Ascending aorta (tissue), 2 donors: Measurements from ENCODE around the gene PTPRG. TPM values are rescaled to one million over a fixed set of nuclear protein-coding genes. Genes with fewer than 3 reads are reported as not detected.

Source experiments
- DNase-seq, 2 donors: peaks; one replicate each; pipeline ENCODE4 v3.0.0-alpha.2; 2019; ENCODE audit warnings: low spot score in 2 of 2
- H3K27ac ChIP-seq, 2 donors: fragments of 200-600 bp; sonication (generic); one replicate each; pipeline ENCODE4 v1.5.1; 2016 to 2017; ENCODE audit warnings: mild to moderate bottlenecking in 1 of 2
- H3K27me3 ChIP-seq: fragments of 200-600 bp; sonication (generic); one replicate; pipeline ENCODE4 v1.5.1; 2017
- H3K36me3 ChIP-seq, 2 donors: fragments of 200-600 bp; sonication (generic); one replicate each; pipeline ENCODE4 v1.5.1; 2016
- H3K4me1 ChIP-seq, 2 donors: fragments of 200-600 bp; sonication (generic); one replicate each; pipeline ENCODE4 v1.5.1; 2016 to 2017; ENCODE audit warnings: mild to moderate bottlenecking in 1 of 2
- H3K4me3 ChIP-seq, 2 donors: fragments of 200-600 bp; sonication (generic); one replicate each; pipeline ENCODE4 v1.5.1; 2016 to 2017; ENCODE audit warnings: mild to moderate bottlenecking in 1 of 2
- H3K9me3 ChIP-seq, 2 donors: fragments of 200-600 bp; sonication (generic); one replicate each; pipeline ENCODE4 v1.5.1; 2016
- CTCF ChIP-seq, 3 experiments: fragments of 200-600 bp in 2 of 3; fragments of 450-650 bp in 1 of 3; sonication (generic) in 2 of 3; IDR thresholded peaks; one replicate each; pipeline ENCODE4 v1.5.1; 2016 to 2019; ENCODE audit warnings: antibody characterized with exemption in 3 of 3, mild to moderate bottlenecking in 1 of 3, moderate library complexity in 1 of 3
- intact Hi-C: fragments of 100-400 bp; cut with DNase I; formaldehyde crosslinking; loops from one replicate; pipeline ENCODE4 v1.15.1; 2023
- total RNA-seq: library from RNA; depleted of rRNA; stranded (reverse); fragments of >200 nt; gene quantifications from one replicate; pipeline ENCODE4 v1.1.0, GENCODE V29; 2016

PTPRG gene
- total RNA-seq, 1 donor from 2014 or later: 129 TPM

DNA sequence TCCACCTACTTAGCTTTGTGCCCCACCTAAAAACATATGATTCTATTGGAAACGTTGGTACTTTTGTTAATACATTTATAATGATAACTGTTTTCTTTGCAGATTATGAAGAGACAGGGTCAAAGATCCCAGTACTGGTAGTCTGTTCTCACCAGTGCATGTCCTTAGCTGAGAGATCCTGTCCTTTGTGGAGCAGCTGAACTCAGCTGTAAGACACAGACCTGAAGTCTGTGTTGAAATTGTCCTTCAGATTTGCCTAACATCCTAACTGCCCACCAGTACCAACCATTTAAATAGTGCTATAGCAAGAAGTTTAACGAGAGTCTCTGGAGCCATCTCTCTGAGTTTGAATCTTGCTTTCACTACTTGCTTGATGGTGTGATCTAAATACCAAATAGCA lies 413.3 kb downstream of the PTPRG start:
- H3K9me3 ChIP-seq: no peaks in the 10 kb centered on the region
- H3K36me3 ChIP-seq: no peaks in the 10 kb centered on the region
- no peak for DNase-seq
- no peak for TF ChIP-seq CTCF (IDR thresholded peaks at IDR 0.05)
- no peaks in the 10 kb centered on the region for H3K27me3 ChIP-seq
- H3K27ac ChIP-seq: no peak overlapping the region
- H3K4me3 ChIP-seq: no peak overlapping the region
- intact Hi-C loops: no loop called here
- peaks cover 0 to 8% of the 10 kb centered on the region in 2 donors for H3K4me1 ChIP-seq

- H3K36me3 ChIP-seq: no peaks in the 10 kb centered on the region
- DNase-seq: no peak
- intact Hi-C loops: no loop called here
- no peak for TF ChIP-seq CTCF (IDR thresholded peaks at IDR 0.05)
- peaks cover 0 to 8% of the 10 kb centered on the region in 2 donors for H3K4me1 ChIP-seq
- no peaks in the 10 kb centered on the region for H3K27me3 ChIP-seq
- no peaks in the 10 kb centered on the region for H3K9me3 ChIP-seq
- H3K4me3 ChIP-seq: no peak overlapping the region
- no peak overlapping the region for H3K27ac ChIP-seq
These were observed 413.8 kb downstream of the PTPRG start for GRCh38 chr3:61975199-61975598.

- no peaks in the 10 kb centered on the region for H3K27me3 ChIP-seq
- peaks cover 6 to 8% of the 10 kb centered on the region in 2 donors for H3K4me1 ChIP-seq
- no peaks in the 10 kb centered on the region for H3K36me3 ChIP-seq
- H3K27ac ChIP-seq: no peak overlapping the region
- no peak for DNase-seq
- intact Hi-C loops: no loop called here
- TF ChIP-seq CTCF (IDR thresholded peaks at IDR 0.05): no peak
- no peak overlapping the region for H3K4me3 ChIP-seq
- no peaks in the 10 kb centered on the region for H3K9me3 ChIP-seq
These were observed 414.6 kb downstream of the PTPRG start for GRCh38 chr3:61975936-61976335.

GRCh38 chr3:61978460-61979419 lies 417.4 kb downstream of the PTPRG start:
- no peak for TF ChIP-seq CTCF (IDR thresholded peaks at IDR 0.05)
- no peaks in the 10 kb centered on the region for H3K9me3 ChIP-seq
- no peaks in the 10 kb centered on the region for H3K36me3 ChIP-seq
- no peak overlapping the region for H3K4me3 ChIP-seq
- H3K27ac ChIP-seq: no peak overlapping the region
- DNase-seq: no peak
- intact Hi-C loops: no loop called here
- no peaks in the 10 kb centered on the region for H3K27me3 ChIP-seq
- peaks cover 6 to 8% of the 10 kb centered on the region in 2 donors for H3K4me1 ChIP-seq

DNA sequence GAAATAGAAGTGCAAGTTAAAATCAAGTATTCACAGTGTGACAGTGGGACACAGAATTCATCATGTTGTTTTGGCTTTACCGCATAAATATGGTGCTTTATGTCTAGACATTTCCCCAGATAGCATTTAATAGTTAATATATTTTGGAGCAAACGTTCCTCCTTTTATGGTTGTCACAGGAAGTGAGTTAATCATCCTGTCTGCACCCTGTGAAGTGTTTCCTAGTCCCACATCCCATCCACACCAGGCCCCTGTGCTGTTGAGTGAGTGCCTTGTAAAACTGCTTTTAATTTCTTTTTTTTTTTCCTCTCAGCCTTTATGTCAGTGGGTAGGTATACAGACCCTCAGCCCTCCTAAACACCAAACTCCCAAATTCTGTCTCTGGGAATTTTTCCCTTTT lies 418.3 kb downstream of the PTPRG start:
- H3K27me3 ChIP-seq: no peaks in the 10 kb centered on the region
- no peak for TF ChIP-seq CTCF (IDR thresholded peaks at IDR 0.05)
- intact Hi-C loops: no loop called here

More for the DNA sequence above, 418.3 kb downstream of the PTPRG start:
- DNase-seq: no peak
- H3K4me1 ChIP-seq: peaks cover 6 to 8% of the 10 kb centered on the region in 2 donors
- H3K36me3 ChIP-seq: no peaks in the 10 kb centered on the region
- H3K9me3 ChIP-seq: no peaks in the 10 kb centered on the region
- no peak overlapping the region for H3K4me3 ChIP-seq
- H3K27ac ChIP-seq: no peak overlapping the region
